HG02610 (cell line): ENCODE data around the gene FIG4.
"Not testable (repeated sequence)": the region's sequence is repeated elsewhere in the genome, so short reads cannot be mapped to it uniquely, and the experiment has no call there.

Experiments used
- ATAC-seq: cut with Tn5 transposase; IDR thresholded peaks from one replicate; pipeline ENCODE4 v1.9.1; 2021; ENCODE audit warnings: mild to moderate bottlenecking, moderate library complexity; ENCODE audit not compliant: unreplicated experiment

Gene FIG4

DNA sequence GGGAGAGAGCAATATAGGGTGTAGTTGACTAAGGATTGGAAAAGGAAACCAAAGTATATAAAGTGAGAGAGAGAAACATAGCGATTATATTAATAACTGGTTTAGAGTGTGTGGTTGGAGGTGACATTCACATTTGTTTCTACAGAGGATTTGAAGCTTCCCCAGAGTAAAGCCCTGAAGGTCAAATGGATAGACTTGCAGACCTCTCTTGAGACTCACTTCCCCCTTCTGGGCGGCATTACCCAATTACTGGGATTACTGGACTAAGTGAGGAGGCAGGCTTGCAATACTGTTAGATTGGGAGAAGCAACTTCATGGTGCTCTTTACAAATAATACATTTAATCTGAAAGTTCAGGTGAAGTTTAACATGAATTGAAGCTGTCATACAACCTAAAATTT is 10.7 kb downstream of the FIG4 start:
- no peak for ATAC-seq

- ATAC-seq, result no peak
These were observed 11.7 kb downstream of the FIG4 start for GRCh38 chr6:109702791-109703190.

- peak; percentile 85 for ATAC-seq
These were observed 14.2 kb downstream of the FIG4 start for GRCh38 chr6:109705258-109705657.

- no peak for ATAC-seq
These were observed 15.4 kb downstream of the FIG4 start for GRCh38 chr6:109706513-109706912.

DNA sequence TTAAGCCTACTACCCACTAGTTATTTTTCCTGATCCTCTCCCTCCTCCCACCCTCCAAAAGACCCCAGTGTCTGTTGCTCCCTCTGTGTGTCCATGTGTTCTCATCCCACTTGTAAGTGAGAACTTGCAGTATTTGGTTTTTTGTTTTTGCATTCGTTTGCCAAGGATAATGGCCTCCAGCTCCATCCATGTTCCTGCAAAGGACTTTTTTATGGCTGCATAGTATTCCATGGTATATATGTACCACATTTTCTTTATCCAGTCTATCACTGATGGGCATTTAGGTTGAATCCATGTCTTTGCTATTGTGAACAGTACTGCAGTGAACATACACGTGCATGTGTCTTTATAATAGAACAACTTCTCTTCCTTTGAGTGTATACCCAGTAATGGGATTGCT is 17.0 kb downstream of the FIG4 start:
- not testable (repeated sequence) for ATAC-seq

DNA sequence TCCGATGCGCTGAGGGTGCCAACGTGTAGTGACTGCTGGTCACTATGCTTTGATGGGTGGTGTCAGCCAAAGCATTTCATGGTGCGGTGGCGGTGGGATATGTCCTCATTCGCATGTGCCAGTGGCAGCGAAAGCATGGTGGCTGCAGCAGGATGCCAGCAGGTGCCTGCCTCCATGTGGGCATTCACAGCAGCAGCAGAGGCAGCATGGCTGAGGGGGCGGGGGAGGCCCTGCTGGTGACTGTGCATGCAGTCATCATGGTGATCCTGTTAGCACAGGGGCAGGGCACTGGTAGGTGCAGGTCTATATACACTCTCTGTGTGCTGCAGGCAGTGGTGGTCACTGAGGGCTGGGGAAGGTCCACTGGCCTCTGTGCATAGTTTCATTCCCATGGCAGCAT is 22.0 kb downstream of the FIG4 start:
- no peak for ATAC-seq

- no peak for ATAC-seq
These were observed 23.1 kb downstream of the FIG4 start for GRCh38 chr6:109714166-109714565.

GRCh38 chr6:109714611-109715010 is 23.5 kb downstream of the FIG4 start:
- no peak for ATAC-seq

DNA sequence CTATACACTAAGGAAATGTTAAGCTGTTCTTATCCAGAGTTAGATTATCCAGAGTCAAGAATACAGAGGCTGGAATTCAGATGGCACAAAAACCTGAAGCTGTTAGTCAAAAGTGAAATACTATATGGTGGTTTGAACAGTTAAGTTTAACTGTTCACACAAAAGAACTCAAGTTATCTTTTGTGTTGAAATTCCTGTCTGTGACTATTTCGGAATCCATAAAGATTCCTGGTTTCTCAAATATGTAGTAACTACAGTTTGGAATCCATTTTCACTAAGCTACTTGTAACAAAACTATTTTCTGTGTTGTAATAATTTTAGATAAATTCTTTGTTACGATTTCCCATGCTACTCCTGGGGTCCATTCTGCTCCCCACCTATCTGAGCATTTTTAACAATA is 24.5 kb downstream of the FIG4 start:
- ATAC-seq, result no peak

DNA sequence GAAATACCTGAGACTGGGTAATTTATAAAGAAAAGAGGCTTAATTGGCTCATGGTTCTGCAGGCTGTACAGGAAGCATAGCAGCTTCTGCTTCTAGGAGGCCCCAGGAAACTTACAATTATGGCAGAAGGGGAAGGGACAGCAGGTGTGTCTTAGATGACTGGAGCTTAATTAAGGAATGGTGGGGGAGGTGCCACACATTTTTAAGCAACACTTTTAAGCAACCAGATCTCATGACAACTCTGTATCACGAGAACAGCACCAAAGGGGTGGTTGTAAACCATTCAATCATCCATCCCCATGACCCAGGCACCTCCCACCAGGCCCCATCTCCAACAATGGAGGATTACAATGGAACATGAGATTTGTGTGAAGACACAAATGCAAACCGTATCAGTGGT is 26.9 kb downstream of the FIG4 start:
- ATAC-seq, result no peak

DNA sequence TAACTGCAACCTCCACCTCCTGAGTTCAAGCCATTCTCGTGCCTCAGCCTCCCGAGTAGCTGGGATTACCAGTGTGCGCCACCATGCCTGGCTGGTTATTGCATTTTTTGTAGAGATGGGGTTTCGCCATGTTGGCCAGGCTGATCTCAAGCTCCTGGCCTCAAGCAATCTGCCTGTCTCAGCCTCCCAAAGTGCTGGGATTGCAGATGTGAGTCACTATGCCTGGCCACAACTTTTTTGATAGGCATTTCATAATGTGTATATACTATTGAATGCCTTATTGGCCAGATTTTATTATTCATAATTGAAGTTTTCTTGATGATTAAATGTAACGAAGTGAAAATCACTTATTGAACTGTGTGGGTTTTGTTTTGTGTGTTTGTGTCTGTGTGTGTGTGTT is 27.9 kb downstream of the FIG4 start:
- no peak for ATAC-seq

- ATAC-seq, result no peak
These were observed 29.2 kb downstream of the FIG4 start for GRCh38 chr6:109720311-109720710.

- no peak for ATAC-seq
These were observed 30.9 kb downstream of the FIG4 start for GRCh38 chr6:109722011-109722410.

DNA sequence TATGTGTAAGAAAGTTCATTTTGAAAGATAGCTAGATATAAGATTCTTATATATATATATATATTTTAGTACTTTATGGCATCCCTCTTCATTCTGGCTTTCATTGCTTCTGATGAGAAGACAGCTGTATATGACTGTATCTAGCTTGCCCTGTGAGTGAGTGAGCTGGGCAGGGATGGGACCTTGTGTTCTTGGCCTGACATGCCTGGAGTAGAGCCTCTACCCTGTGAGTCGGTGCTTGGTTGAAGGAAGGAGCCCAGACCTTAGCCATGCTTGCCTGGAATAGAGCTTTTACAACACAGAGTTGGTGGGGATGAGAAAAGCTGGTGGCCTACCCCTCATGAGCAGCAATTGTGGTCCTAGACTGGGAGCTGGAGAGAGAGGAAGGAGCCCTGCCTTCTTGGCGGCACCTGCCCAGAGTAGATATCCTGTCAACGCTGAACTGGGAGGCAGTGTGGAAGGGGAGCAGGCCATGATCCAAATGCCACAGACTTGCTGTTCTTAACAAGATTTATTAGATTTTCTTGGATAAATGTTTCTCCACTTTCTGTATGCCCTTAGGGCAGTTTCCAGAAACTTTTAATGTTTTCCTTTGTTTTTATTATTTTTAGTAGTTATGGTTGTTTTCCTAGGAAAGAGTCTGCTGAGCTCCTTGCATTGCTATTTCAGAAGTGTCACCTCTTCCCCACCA is 31.6 kb downstream of the FIG4 start:
- no peak for ATAC-seq

- not testable (repeated sequence) for ATAC-seq
These were observed 34.2 kb downstream of the FIG4 start for GRCh38 chr6:109725250-109725649.

GRCh38 chr6:109736273-109737025 is 45.4 kb downstream of the FIG4 start:
- no peak for ATAC-seq

DNA sequence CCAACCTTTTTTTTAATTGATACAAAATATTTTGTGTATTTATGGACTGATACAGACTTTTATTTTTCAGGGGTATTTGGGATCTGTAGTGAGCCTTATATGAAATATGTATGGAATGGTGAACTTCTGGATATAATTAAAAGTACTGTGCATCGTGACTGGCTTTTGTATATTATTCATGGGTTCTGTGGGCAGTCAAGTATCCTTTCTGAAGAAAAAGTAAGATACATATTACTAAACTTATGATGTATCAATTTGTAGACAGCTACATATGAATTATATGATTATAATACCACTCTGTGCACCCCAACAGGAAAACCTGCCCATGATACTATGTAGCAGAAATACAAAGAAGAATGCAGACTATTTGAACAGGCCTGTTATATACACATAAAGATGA is 47.2 kb downstream of the FIG4 start:
- no peak for ATAC-seq

DNA sequence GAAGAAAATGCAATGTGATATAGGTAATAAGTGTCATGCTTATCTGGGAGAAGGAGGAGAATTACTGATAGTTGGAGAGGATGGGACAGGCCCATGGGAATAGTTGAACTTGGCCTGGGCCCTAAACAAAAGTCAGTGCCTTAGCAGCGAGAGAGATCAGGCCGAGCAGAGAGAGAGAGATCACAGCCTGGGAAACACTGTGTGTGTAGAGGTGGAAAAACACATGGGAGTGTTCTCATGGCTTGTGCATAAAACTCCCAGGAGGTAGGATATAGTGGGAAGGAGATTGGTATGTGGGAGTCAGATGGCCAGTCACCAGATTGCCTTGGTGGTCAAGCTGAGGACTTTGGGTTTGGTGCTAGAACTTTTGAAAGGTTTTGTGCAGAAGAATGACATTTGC is 47.6 kb downstream of the FIG4 start:
- no peak for ATAC-seq

DNA sequence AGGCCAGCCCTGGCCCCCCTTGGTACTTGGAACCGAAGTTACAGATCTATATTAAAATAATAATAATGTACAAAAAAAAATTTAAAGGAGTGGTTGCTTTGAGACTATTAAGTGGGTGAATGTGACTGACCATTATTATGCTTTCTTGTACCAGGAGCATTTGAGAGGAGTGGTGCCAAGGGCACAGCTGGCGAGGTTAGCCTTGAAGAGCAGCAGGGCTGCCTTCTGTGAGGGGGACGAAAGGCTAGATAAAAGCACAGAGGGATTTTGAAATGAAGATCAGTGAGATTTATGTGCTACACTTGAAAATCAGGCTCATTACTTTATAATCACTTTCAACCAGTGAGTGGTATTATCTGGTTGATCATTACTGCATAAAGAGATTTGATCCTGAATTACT is 48.6 kb downstream of the FIG4 start:
- no peak for ATAC-seq

DNA sequence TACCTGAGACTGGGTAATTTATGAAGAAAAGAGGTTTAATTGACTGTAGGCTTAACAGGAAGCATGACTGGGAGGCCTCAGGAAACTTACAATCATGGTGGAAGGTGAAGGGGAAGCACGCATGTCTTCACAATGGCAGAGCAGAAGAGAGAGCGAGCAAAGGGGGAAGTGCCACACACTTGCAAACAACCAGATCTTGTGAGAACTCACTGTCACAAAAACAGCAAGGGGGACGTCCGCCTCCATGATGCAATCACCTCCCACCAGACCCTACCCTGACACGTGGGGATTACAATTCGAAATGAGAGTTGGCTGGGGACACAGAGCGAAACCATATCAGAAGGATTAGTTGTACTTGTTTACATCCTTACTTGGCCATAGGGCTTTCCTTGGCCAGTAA is 49.7 kb downstream of the FIG4 start:
- no peak for ATAC-seq

- ATAC-seq, result no peak
These were observed 52.6 kb downstream of the FIG4 start for GRCh38 chr6:109743739-109744138.

GRCh38 chr6:109744779-109745178 is 53.7 kb downstream of the FIG4 start:
- not testable (repeated sequence) for ATAC-seq

- no peak for ATAC-seq
These were observed 56.1 kb downstream of the FIG4 start for GRCh38 chr6:109747221-109747620.
